ENCODE data around the gene SLC25A52.
"Not testable (repeated sequence)": the region's sequence is repeated elsewhere in the genome, so short reads cannot be mapped to it uniquely, and the experiment has no call there.

Gene SLC25A52, protein sequence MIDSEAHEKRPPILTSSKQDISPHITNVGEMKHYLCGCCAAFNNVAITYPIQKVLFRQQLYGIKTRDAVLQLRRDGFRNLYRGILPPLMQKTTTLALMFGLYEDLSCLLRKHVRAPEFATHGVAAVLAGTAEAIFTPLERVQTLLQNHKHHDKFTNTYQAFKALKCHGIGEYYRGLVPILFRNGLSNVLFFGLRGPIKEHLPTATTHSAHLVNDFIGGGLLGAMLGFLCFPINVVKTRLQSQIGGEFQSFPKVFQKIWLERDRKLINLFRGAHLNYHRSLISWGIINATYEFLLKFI

DNA sequence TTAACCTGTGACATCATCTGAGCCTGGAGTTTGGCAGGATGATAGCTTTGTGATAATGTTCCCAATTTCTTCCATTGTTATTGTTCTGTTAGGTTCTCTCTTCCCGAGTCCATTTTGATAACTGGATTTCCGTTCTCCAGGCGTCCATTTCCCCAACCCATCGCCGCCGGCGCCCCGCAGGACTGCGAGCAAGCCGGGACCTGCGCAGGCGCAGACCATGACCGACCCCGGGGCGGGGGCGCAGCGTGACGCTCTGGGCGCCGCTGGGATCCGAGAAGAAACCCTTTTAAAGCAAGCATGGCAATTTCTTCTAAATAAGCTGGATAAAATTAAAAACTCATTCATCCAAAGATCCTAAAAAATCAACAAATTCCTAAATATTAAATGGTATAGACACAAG, at the start of gene SLC25A52:
Gene SLC25A52 (minus strand): TSS at position 186 of the 400 bp plus-strand sequence. CDS start 219 bp downstream, outside the sequence.
- DNase-seq: no peak

DNA sequence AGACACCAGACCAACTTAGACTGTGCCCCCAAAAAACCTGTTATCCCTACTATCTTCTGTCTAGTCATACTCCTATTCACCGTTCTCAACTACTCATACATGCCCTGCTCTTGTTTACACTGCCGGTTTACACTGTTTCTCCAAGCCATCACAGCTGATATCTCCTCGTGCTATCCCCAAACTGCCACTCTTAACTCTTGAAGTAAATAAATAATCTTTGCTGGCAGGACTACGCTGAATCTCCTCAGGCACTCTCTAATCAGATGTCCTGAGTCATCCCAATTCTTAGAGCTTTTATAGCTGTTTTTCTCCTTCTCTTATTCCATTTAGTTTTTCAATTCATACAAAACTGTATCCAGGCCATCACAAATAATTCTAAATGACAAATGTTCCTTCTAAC, 48.4 kb upstream of the SLC25A52 start:
- not testable (repeated sequence) for DNase-seq

DNA sequence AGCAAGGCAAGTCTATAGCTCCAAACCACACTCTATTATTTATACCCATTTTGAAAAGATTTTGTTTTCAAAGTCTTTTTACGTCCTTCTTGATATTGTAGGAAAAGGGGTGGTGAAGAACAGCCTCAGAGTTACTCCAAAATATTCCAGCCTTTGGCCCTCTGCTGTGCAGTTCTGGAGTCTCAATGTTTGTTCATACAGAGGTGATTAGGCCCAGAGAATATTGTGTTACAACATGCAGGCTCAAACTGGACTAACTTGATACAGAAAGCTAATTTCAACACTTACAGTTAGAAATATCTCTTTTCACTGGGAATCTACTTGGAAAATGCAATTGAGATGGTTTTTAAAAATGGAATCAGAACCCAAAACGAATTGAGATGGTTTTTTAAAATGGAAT, 40.4 kb upstream of the SLC25A52 start:
- no peak for DNase-seq

DNA sequence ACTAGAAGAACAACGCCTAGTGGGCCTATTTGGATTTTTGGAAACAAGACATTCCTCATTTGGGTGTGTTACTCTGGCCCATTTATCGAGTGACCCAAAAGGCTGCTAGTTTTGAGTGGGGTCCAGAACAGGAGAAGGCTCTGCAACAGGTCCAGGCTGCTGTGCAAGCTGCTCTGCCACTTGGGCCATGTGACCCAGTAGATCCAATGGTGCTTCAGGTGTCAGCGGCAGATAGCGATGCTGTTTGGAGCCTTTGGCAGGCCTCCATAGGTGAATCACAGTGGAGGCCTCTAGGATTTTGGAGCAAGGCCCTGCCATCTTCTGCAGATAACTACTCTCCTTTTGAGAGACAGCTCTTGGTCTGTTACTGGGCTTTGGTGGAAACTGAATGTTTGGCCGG, 38.6 kb upstream of the SLC25A52 start:
- DNase-seq: not testable (repeated sequence)

DNA sequence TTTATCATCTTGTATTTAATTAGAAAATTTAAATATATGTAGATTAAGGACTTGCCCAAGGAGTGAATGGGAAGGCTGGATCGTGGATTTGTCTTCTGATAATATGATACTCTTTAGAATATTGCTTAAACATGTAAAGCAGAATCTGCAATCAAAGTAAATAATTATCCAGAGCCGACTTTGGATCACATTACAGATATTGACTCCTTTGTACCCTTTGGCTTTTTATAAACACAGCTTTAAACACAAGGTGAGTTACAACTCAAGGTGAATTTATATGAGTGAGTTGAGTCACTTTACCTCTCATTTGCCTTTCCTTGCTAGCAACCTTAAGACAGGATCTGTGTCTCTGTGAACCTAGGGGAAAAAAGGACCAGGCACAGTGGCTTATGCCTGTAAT, 37.7 kb upstream of the SLC25A52 start:
- no peak for DNase-seq

DNA sequence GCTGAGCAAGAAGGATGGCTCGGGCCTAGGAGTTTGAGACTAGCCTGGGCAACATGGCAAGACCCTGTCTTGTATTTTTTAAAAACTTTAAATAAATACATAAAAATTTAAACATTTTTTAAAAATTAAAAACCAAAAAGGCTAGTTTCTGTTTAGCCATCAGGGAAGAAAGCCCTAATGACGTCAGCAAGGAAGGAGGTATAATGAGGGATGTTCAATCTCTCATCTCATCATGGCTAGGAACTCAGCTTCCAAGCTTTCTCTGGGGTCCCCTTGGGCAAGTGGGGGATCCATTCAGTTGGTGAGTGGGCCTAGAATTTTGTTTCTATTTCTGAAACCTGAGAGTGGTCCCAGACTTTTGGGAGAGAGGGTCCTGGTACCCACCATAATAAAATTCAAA, 35.1 kb upstream of the SLC25A52 start:
- DNase-seq: no peak

DNA sequence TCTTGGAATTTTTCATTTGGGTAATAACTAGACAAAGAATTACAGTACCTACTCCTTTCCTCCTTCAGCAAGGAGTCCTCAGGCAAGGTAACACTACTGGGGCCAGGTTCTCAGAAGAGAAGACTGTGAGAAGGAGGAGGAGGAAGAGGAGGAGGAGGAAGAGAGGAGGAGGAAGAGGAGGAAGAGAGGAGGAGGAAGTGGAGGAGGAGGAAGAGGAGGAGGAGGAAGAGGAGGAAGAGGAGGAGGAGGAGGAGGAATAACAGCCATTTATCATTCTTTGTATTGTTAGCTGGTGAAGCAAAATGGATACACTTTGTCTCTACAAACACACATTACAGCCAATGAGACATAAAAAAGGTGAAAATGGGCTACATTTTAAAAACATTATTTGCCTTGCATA, 32.9 kb upstream of the SLC25A52 start:
- no peak for DNase-seq

DNA sequence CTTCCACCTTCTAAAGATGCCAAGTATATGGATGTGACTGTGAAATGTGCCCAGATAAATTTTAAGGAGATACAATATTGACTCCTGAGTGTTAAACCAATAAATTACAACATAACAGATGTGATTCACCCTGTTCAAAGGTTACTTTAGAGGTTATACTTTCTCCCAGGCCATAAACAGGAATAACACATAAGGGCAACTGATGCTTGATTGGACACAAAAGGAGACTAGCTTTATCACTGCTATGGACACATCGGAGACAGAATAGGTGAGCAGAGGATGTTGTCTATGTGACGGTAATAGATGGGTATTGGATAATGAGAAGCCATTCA, 31.9 kb upstream of the SLC25A52 start:
- no peak for DNase-seq

DNA sequence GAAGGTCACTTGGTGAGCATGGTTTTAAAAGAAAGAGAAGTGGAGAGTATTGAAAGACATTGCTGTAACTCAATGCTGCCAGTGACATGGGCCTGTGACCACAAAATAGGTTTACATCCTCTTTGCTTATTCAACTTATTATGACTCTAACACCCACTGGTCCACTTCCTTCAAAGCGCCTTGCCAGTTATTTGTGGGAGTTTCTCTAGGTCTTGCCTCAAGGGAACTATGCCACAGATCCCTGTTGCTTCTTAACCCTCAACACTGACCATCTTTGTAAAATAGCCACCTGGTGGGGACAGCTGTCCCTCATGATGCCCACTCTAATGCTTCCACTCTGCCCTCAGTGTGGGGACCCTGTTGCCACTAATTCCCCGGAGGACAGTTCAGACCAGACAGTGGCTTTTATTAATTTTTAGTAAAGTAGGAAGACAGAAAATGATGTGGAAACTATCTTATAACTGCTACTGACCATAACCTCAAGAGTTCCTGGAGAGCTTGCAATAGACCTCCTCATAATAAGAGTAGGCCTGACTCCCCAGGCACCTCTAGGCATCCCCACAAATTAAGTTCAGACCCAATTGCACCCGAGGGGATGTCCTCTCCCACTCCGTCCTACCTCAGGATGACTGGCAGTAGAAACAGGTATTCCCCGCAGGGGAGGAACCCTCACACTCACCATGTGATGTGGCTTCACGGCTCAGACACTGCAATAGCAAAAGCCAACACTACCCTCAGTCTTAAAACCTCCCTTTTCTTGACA, 31.3 kb upstream of the SLC25A52 start:
- DNase-seq: no peak

DNA sequence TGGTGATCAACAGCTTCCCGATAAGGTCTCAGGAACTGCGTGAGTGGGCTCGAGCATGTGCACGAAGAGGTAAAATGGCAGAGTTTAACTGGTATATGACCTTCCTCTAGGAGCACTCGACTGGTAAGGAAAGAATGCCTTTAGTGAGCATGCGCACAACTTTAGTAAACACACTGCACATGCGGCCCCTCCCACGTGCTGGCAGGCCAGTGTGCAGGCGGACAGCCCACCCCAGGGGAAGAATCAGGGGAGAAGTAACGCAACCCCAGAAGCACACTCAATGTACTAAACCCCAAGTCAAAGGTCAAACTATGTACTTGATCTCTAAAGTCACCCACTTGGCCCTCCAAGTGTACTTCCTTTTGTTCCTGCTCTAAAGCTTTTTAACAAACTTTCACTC, 28.7 kb upstream of the SLC25A52 start:
- no peak for DNase-seq

DNA sequence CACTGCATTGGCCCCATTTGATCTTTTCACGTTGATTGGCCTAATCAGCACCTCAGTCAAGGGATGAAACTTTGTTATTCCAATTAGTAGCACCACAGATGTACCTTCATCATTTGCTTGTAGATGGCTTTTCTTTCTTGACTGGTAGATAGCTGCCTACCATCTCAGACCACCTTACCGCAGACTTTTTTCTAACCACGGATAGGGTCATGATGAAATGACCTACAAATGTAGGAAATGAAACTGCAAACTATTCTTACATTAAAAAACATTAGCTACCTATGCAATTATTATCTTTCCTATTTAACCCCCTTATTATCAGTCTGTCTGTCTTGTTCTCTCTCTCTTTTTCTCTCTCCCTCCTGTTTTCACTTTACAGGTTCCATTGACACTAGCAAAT, 22.4 kb upstream of the SLC25A52 start:
- no peak for DNase-seq

DNA sequence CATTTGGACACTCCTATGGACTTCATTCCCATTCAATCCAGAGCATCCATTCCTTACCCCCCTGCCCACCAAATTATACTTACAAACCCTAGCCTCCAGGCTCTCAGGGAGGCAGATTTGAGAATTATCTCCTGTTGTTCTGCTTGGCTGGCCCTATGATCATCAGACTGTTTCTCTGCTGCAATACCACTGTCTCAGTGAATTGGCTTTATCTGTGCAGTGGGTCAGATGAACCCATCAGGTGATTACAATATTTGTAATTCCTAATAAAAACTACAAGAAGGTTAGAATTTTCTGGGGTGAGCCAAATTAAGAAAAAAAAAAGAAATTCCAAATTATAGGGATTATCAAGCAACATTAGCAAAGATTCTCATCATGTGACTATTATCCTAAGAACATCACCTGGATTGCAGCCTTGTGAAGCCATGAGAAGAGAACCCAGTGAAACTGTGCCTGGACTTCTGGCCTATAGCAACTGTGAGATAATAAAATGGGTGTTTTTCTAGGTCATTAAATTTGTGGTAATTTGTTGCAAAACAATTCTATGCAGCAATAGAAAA, 17.8 kb upstream of the SLC25A52 start:
- DNase-seq: no peak

DNA sequence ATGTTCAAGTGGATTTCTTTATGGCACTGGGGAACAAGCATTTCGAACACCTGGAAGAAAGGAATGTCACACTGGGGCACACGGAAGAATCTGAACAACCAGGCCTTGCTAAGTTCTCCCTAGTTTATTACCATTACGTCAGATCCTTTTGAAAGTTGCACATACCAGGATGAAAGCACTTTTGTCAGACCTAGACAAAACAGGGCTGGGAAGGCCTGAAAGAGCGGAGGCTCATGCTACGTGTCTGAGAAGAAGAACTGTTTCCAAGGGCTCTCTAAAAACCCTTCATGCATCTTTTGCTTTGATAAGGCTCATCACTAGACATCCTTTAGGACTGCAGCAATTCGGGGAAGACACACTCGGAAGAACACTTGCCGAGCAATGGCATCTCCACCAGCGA, 15.4 kb upstream of the SLC25A52 start:
- DNase-seq: no peak

DNA sequence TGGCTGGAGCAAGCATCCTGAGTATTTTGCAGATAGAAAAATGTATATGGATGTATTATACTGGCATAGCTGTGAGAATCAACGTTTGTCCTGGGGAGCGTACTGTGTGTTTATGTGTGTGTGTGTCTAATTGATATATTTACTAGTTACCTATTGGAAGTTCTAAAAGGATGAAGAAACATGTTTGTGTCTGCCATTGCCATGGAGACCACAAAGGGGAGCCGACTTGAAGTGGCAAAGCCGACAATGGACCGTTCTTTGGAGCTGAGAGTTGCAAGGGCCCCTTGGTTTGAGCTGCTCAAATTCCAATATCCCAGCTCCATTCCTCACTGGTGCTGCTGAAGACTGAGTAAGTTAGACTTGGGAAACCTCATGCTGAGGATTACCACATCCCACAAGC, 14.3 kb upstream of the SLC25A52 start:
- no peak for DNase-seq

DNA sequence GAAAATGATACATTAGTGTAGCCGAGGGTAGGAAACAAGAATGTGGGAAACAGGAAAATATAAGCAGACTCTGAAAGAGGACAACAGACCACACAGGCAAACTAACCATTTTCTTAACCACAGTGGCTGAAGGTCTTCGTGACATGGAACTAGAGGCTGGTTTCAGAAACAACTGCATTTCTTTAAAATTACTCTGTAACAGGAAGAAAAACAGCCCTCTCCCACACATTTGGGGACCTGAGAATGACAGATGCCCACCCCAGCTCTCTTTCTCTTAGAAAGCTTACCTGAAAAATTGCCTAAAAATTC, 13.8 kb upstream of the SLC25A52 start:
- DNase-seq: no peak

DNA sequence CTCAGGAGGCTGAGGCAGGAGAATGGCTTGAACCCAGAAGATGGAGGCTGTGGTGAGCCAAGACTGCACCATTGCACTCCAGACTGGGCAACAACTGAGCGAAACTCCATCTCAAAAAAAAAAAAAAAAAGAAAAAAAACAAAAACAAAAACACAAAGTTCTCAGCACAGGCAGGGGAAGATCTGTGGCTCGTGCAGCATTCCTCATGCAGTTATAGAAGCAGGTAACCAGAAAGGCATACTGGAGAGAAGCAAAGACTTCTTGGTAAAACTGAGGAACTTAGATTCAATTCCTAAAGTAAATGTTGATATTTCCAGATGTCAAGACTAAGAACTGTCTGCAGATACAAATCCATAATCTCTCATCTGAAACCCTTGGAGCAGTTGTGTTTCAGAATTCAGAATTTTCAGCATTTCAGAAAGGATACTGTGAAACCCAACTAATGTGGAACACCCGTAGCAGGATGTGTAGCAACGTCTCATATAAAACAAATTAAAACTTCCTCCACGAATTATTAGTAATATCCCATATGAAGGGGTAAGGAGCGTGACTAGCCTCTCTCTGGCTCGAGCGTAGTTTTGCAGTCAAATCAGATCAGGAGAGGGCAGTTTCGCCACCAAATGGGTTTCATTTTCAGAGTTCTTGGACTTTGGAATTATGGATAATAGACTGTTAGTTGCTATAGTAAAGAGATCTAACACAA, 13.2 kb upstream of the SLC25A52 start:
- DNase-seq: no peak

DNA sequence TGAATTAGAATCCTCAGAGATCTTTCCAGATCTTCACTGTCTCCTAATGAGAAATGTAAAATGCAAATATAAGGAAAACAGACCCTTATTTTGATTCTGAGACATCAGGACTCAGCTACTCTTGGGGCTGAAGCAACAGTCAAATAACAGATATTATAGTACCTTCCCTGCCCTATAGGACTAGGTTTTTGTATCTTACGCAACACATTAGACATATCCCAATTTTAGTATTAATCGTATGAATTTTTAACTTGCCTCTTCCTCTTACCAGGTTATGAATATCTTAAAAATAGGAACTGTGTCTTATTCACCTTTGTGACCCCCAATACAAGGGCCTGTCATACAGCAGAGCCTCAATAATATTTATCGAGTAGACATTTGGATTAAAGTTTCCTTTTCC, 12.0 kb upstream of the SLC25A52 start:
- DNase-seq: no peak

DNA sequence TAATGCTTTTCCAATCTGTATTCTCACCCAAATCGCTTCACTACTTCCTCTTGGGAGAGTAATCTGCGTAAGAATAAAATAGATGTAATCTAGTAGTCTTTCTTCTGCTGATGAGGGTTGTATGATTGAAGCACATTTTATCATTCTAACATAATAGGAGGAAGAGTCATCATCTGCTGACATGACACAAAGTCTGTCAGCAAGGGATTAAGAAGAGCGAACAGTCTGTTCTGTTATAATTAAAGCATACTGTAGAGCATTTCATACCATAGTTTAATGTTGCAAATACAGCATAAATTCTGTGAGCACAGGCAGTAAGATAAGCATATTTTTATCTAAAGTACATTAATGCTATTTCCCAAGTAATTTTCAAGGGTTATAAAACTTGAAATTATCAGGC, 10.4 kb downstream of the SLC25A52 start:
- no peak for DNase-seq

DNA sequence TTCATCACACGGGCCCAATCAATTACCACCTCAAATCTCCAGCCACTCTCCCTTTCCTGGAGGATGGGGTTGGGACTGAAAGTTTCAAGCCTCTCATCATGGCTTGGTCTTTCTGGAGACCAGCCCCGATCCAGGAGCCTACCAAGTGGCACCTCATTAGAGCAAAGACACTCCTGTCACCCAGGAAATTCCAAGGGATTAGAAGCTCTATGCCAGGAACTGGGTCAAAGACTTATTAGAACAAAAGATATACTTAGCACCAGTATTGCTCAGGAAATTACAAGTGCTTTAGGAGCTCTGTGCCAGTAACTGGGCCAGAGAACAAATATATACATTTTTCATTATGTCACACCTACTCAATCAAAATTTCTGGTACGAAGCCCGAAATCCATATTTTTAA, 14.3 kb downstream of the SLC25A52 start:
- no peak for DNase-seq

DNA sequence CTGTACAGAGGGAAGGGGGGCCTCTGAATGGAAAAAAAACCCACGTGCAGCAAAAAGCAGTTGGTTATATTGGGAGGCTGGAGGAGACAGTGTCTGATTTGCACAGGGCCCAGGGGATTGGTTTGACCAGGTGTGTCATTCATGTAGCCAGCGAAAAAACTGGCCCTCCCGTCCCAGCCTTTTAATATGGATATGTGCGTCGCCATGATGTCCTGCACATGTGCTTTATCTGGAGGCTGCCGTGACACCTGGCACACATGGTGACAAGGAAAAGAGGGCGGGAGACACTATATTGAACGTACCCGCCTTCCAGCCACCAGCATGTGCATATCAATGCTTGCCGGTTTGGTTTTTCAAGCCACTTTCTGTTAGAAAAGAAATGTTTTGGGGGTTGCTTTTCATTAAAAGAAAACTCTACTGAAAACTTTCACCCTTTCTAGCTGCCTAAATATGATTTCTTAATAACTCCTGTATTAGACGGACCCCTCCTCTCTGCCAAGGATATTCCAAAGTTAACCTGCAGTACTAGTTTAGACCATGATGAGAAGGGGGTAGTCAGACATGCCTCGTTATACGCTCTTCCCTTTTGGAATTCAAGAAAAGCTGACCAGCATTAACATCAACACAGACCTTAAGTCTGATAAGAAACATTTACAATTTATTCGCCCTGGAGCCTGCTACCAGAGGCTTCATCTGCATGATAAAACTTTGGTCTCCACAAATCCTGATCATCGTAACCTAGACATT, 16.2 kb downstream of the SLC25A52 start:
- DNase-seq: no peak

DNA sequence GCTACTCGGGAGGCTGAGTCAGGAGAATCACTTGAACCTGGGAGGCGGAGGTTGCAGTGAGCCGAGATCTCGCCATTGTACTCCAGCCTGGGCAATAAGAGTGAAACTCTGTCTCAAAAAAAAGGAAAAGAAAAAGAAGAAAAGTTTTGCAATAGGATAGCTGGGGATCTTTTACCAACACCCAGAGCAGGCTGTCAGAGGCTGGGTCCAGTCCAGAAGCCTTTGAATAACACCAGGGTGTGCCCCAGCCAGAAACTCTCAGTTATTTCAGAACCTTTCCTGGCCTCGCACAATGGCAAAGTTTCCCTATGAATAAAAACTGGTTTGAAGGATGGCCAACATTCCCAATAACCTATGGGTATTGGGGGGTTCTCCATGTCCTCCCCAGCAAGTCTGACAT, 17.1 kb downstream of the SLC25A52 start:
- not testable (repeated sequence) for DNase-seq

DNA sequence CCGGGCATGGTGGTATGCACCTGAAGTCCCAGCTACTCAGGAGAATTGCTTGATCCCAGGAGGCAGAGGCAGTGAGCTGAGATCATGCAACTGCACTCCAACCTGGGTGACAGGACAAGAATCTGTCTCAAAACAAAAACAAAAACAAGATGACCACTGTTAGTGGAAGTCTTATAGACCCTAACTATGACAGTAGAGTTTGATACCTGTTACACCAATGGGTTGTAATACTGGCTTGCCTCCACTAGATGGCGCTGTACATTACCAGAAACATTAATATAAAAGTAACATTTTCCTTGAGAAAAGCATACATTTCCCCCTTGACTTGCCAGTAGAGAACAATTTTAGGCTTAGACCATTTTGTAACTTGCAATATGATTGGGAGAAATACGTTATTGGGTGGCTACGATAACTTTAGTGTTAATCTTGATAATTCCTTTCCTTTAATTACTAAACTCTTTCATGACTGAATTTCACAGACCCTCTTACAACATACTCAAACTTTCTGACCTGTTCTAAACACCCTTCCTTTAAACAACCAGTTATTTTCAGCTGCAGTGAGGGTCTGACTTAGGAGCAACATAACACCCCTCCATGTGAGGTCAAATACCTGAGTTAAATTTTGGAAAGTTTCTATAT, 19.5 kb downstream of the SLC25A52 start:
- peak; percentile 24 for DNase-seq

DNA sequence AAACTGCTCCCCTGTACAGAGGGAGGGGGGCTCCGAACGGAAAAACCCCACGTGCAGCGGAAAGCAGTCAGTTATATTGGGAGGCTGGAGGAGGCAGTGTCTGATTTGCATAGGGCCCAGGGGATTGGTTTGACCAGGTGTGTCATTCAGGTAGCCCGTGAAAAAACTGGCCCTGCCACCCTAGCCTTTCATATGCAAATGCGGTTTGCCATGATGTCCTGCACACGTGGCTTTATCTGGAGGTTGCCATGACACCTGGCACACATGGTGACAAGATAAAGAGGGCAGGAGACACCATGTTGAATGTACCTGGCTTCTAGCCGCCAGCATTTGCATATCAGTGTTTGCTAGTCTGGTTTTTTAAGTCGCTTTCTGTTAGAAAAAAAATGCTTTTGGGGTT, 20.5 kb downstream of the SLC25A52 start:
- DNase-seq: no peak
